ENCODE data around the gene EYS. TPM values are rescaled to one million over a fixed set of nuclear protein-coding genes. Genes with fewer than 3 reads are reported as not detected.

Gene EYS
- total and polyA plus RNA-seq, 2 of the 8 experiments (the other 6 are each of a cell fraction or from before 2014, with no cell fraction given) = 0.05 to 0.13 TPM

GRCh38 chr6:64143101-64143500, 1563.9 kb downstream of the EYS start:
- Histone ChIP-seq H3K27me3 (replicated peaks in 1 of 4; ENCODE audit: control insufficient read depth in 3 of 4, extremely low read depth in 1 of 4, insufficient read depth in 3 of 4, low read length in 3 of 4) (no peaks in the 10 kb centered on the region), H3K36me3 (ENCODE audit: control insufficient read depth in 2 of 4, insufficient read depth in 4 of 4, low read length in 3 of 4) (no peaks in the 10 kb centered on the region), H3K27ac (ENCODE audit: low read depth, low read length) (no peak overlapping the region), H3K4ac (replicated peaks; ENCODE audit: insufficient read length, low read depth, low read length) (no peak overlapping the region), H3K23ac (ENCODE audit: insufficient read length) (no peak overlapping the region), H3K14ac (ENCODE audit: insufficient read length) (no peak overlapping the region), H2BK15ac (ENCODE audit: low read length) (no peak overlapping the region), H3K9ac (replicated peaks in 1 of 4; ENCODE audit: extremely low read depth in 1 of 4, low read depth in 3 of 4, low read length in 3 of 4) (no peak overlapping the region), H3K4me2 (ENCODE audit: insufficient read depth in 1 of 2, low read depth in 2 of 2, low read length in 2 of 2) (no peak overlapping the region), H3K4me1 (replicated peaks in 1 of 4; ENCODE audit: control insufficient read depth in 3 of 4, insufficient read depth in 4 of 4, low read length in 3 of 4) (no peaks in the 10 kb centered on the region), H3K23me2 (ENCODE audit: low read depth, low read length) (no peaks in the 10 kb centered on the region), H2AFZ (ENCODE audit: low read length) (no peak overlapping the region), H4K8ac (ENCODE audit: extremely low read depth, insufficient read depth, low read length) (no peak overlapping the region), H4K20me1 (replicated peaks in 1 of 2; ENCODE audit: control insufficient read depth in 1 of 2, insufficient read depth in 2 of 2, low read length in 2 of 2) (no peaks in the 10 kb centered on the region), H3K9me3 (ENCODE audit: insufficient read depth in 2 of 2, low read depth in 1 of 2, low read length in 1 of 2) (no peaks in the 10 kb centered on the region), H4K91ac (replicated peaks; ENCODE audit: insufficient read length, low read length) (no peak overlapping the region), H2BK20ac (ENCODE audit: low read length) (no peak overlapping the region), H3K56ac (replicated peaks; ENCODE audit: insufficient read length, low read depth, low read length) (no peak overlapping the region), H3K18ac (ENCODE audit: extremely low read depth, low read length) (no peak overlapping the region), H2BK120ac (replicated peaks; ENCODE audit: low read depth, low read length) (no peak overlapping the region), H3K79me2 (ENCODE audit: control insufficient read depth in 1 of 2, insufficient read depth in 2 of 2, low read length in 2 of 2) (no peaks in the 10 kb centered on the region), H2BK5ac (ENCODE audit: low read depth, low read length) (no peak overlapping the region), H4K5ac (ENCODE audit: insufficient read length, low read depth, low read length) (no peak overlapping the region), H3K4me3 (ENCODE audit: extremely low read depth in 1 of 4, insufficient read depth in 2 of 4, low read depth in 3 of 4, low read length in 4 of 4) (no peak overlapping the region), H2AK5ac (ENCODE audit: low read depth, low read length) (no peak overlapping the region), H3K79me1 (ENCODE audit: low read depth, low read length) (no peaks in the 10 kb centered on the region), H2BK12ac (ENCODE audit: low read depth, low read length) (no peak overlapping the region)
- no peak for FAIRE-seq
- POLR2A ChIA-PET (ENCODE audit: partially characterized antibody) = no interaction called here
- no peak for DNase-seq (ENCODE audit: low read depth in 1 of 2, low spot score in 2 of 2)
- TF ChIP-seq SP4 (IDR thresholded peaks at IDR 0.05; ENCODE audit: low read length) = no peak
- TF ChIP-seq KDM5A (IDR thresholded peaks at IDR 0.05; ENCODE audit: low read length) = no peak
- TF ChIP-seq RFX5 (IDR thresholded peaks at IDR 0.05; ENCODE audit: borderline replicate concordance, low read depth, low read length) = no peak
- TF ChIP-seq CHD1 (IDR thresholded peaks at IDR 0.05; ENCODE audit: low read depth, low read length) = no peak
- TF ChIP-seq MAX (IDR thresholded peaks at IDR 0.05) = no peak
- no peak for TF ChIP-seq HDAC2 (IDR thresholded peaks at IDR 0.05; ENCODE audit: borderline replicate concordance in 1 of 2, low read depth in 2 of 2, low read length in 2 of 2)
- TF ChIP-seq BCL11A (IDR thresholded peaks at IDR 0.05; ENCODE audit: low read depth in 2 of 2, low read length in 2 of 2) = no peak
- no peak for TF ChIP-seq SIX5 (IDR thresholded peaks at IDR 0.05; ENCODE audit: low read depth, low read length)
- TF ChIP-seq HDAC6 (IDR thresholded peaks at IDR 0.05; ENCODE audit: low read depth, low read length) = no peak
- CTCF ChIA-PET (ENCODE audit: partially characterized antibody) = no interaction called here
- 91% methylated on average over 2 of the region's 2 CpGs; no CpG with 5 or more reads in 1 of the 2 experiments for WGBS, 2 experiments (ENCODE audit: extremely low coverage in 1 of 2, insufficient coverage in 1 of 2, insufficient read length in 1 of 2, insufficient replicate concordance in 2 of 2, low coverage in 1 of 2, low lambda C conversion rate in 2 of 2, missing lambda C conversion rate in 1 of 2)

Measured in H1 (cell line).